ENCODE measurements around the gene SLC17A9. TPM values are rescaled to one million over a fixed set of nuclear protein-coding genes. Genes with fewer than 3 reads are reported as not detected.
A peak's percentile ranks its signal among the peaks of the same experiment; 100 is the strongest.
"Not testable (repeated sequence)": the region's sequence is repeated elsewhere in the genome, so short reads cannot be mapped to it uniquely, and the experiment has no call there.

The SLC17A9 gene
- total and polyA plus RNA-seq, 10 donors, result 18.8 to 95.3 (median 34.2) TPM

DNA sequence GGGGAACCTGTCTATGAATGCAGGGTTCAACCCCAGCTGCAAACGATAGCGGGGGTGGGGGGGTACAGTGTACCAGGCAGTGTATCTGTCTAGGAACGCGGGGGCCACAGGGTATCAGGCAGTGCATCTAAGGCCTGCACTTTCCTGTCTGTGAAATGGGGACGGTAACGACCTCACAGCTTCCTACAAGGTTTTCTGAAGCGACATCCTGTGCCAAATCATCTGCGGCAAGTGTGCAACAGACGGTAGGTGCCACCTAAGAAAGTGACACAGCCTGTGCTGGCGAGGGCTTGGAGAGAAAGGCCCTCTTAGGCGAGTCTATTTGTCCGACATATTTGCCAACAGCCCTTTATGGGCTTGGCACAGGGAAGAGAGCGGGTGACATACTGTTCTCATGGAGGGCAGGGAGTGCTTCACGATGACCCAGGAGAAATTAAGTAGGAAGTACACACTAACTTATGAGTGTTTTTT, 30.0 kb upstream of the SLC17A9 start:
- Histone ChIP-seq H3K36me3 (no peaks in the 10 kb centered on the region), H3K27ac (peak overlapping the region in 5 of 8 donors; percentile 44 to 100 (median 98)), H3K27me3 (replicated peaks in 1 of 7) (no peaks in the 10 kb centered on the region), H3K4me1 (peaks cover 81 to 93% (median 90%) of the 10 kb centered on the region in 6 donors), H3K9me3 (no peaks in the 10 kb centered on the region), H3K4me3 (peak overlapping the region in 3 of 8 donors; percentile 3 to 99 (median 97))
- intact Hi-C loops (cut with DNase I; ENCODE audit: low total_unique reads), result no loop called here
- 50 to 60% (median 54%) methylated on average over 14 of the region's 14 CpGs for WGBS, 5 donors
- DNase-seq, result no peak
- TF ChIP-seq POLR2AphosphoS5 (IDR thresholded peaks at IDR 0.05), result peak in 1 of 3 donors; percentile 44
- TF ChIP-seq, protein P1, sequence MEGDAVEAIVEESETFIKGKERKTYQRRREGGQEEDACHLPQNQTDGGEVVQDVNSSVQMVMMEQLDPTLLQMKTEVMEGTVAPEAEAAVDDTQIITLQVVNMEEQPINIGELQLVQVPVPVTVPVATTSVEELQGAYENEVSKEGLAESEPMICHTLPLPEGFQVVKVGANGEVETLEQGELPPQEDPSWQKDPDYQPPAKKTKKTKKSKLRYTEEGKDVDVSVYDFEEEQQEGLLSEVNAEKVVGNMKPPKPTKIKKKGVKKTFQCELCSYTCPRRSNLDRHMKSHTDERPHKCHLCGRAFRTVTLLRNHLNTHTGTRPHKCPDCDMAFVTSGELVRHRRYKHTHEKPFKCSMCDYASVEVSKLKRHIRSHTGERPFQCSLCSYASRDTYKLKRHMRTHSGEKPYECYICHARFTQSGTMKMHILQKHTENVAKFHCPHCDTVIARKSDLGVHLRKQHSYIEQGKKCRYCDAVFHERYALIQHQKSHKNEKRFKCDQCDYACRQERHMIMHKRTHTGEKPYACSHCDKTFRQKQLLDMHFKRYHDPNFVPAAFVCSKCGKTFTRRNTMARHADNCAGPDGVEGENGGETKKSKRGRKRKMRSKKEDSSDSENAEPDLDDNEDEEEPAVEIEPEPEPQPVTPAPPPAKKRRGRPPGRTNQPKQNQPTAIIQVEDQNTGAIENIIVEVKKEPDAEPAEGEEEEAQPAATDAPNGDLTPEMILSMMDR (IDR thresholded peaks at IDR 0.05 in 8 of 11, conservative IDR thresholded peaks at IDR 0.05 in 3 of 11), result no peak
- no peak for TF ChIP-seq POLR2A (IDR thresholded peaks at IDR 0.05)

DNA sequence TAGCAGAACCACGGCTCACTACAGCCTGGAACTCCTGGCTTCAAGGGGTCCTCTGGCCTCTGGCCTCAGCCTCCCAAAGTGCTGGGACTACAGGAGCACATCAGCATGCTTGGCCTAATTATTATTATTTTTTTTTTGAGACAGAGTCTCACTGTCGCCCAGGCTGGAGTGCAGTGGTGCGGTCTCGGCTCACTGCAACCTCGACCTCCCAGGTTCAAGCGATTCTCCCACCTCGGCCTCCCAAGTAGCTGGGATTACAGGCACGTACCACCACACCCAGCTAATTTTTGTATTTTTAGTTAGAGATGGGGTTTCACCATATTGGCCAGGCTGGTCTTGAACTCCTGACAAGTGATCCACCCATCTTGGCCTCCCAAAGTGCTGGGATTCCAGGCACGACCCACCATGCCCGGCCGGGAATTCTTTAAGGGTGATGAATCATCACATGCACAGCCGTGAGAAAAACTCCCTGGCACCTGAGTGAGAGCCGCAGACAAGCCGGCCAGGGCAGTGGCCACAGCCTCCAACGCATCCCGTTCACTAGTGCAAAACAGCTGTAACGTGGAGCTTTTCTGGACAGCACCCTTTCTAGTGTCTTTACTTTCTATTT, 29.3 kb upstream of the SLC17A9 start:
- intact Hi-C loops (cut with DNase I; ENCODE audit: low total_unique reads); DNase-seq; H3K27me3 ChIP-seq (replicated peaks in 1 of 7); H3K9me3 ChIP-seq; H3K36me3 ChIP-seq: not testable (repeated sequence)
- Histone ChIP-seq H3K4me1 (peaks cover 81 to 93% (median 90%) of the 10 kb centered on the region in 6 donors), H3K4me3 (peak overlapping the region in 2 of 8 donors; percentile 97 to 99), H3K27ac (peak overlapping the region in 5 of 8 donors; percentile 44 to 100 (median 98))
- WGBS, 5 donors, result 63 to 80% (median 73%) methylated on average over 17 of the region's 17 CpGs
- peak in 1 of 3 donors; percentile 6 for TF ChIP-seq POLR2AphosphoS5 (IDR thresholded peaks at IDR 0.05)

DNA sequence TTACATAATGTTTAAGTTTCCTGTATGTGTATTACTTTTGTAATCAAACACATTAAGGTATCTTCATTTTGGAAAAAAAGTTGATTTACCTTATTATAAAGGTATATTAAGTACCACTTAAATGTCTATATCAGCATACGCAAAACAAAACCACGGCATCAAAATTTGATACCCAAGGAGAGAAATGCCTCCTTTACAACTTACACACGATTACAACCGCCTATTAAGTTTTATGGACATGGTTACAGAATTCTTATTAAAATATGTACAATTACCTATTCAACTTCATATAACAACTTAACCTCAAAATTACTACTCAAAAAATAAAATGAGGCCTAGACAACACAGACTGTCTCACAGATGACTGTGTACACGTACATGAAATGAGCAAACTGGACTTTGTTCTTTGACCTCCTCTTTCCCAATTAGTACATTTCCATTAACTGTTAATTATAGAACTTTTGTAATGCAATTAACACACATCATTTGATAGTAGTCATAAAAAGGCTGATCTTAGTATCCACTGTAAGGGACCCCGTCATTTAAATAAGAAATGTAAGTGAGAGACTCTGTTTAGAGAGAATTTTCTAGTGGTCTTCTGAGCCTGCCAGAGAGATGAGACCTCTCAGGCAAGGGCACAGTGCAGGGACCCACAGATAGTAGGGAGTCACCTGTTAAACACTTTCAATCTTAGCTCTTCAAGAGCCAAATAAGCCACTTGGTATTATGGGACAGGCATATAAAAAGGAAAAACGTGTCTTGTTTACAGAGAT, 28.7 kb upstream of the SLC17A9 start:
- DNase-seq, result no peak
- Histone ChIP-seq H3K27me3 (replicated peaks in 1 of 7) (no peaks in the 10 kb centered on the region), H3K9me3 (no peaks in the 10 kb centered on the region), H3K4me3 (peak overlapping the region in 5 of 8 donors; percentile 83 to 99 (median 92)), H3K4me1 (peaks cover 81 to 93% (median 90%) of the 10 kb centered on the region in 6 donors), H3K36me3 (no peaks in the 10 kb centered on the region), H3K27ac (peak overlapping the region in 7 of 8 donors; percentile 7 to 100 (median 98))
- WGBS, 5 donors, result 50 to 67% (median 58%) methylated on average over 7 of the region's 7 CpGs
- no peak for TF ChIP-seq POLR2AphosphoS5 (IDR thresholded peaks at IDR 0.05)
- no peak for TF ChIP-seq POLR2A (IDR thresholded peaks at IDR 0.05)
- TF ChIP-seq, protein P1 (IDR thresholded peaks at IDR 0.05 in 8 of 11, conservative IDR thresholded peaks at IDR 0.05 in 3 of 11), result no peak
- intact Hi-C loops (cut with DNase I; ENCODE audit: low total_unique reads), result no loop called here

- H3K4me3 ChIP-seq, result peak overlapping the region; percentile 83 to 99 (median 92)
- TF ChIP-seq POLR2AphosphoS5 (IDR thresholded peaks at IDR 0.05), result no peak
- TF ChIP-seq POLR2A (IDR thresholded peaks at IDR 0.05), result no peak
- TF ChIP-seq, protein P1 (IDR thresholded peaks at IDR 0.05 in 8 of 11, conservative IDR thresholded peaks at IDR 0.05 in 3 of 11), result no peak
- no peak for DNase-seq
- intact Hi-C loops (cut with DNase I; ENCODE audit: low total_unique reads), result no loop called here
- peaks cover 79 to 93% (median 90%) of the 10 kb centered on the region in 6 donors for H3K4me1 ChIP-seq
- H3K9me3 ChIP-seq, result no peaks in the 10 kb centered on the region
- no peaks in the 10 kb centered on the region for H3K36me3 ChIP-seq
- peak overlapping the region in 7 of 8 donors; percentile 95 to 100 (median 98) for H3K27ac ChIP-seq
- WGBS, 5 donors, result 35 to 55% (median 45%) methylated on average over 12 of the region's 12 CpGs
- H3K27me3 ChIP-seq (replicated peaks in 1 of 7), result no peaks in the 10 kb centered on the region
Observed at GRCh38 chr20:62924442-62925075, 27.9 kb upstream of the SLC17A9 start.

Data from spleen (tissue), 11 donors.